ENCODE measurements around the gene ESPNL.
"Not testable (repeated sequence)": the region's sequence is repeated elsewhere in the genome, so short reads cannot be mapped to it uniquely, and the experiment has no call there.

The ESPNL gene

DNA sequence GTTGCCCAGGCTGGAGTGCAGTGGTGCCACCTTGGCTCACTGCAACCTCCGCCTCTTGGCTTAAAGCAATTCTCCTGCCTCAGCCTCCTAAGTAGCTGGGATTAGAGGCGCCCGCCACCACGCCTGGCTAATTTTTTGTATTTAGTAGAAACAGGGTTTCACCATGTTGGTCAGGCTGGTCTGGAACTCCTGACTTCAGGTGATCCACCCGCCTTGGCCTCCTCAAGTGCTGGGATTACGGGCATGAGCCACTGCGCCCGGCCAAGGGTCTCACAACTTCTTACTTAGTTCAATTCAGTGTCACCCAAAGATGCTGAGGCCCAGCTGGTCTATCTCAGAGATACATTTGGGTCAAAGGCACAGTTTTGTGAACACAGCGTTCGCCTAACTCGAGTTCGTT is 15.6 kb downstream of the ESPNL start:
- not testable (repeated sequence) for H3K14ac ChIP-seq (ENCODE audit: low read length in 2 of 2); H3K18ac ChIP-seq (ENCODE audit: low read depth in 1 of 2, low read length in 2 of 2); H2AK5ac ChIP-seq (ENCODE audit: low read length, severe bottlenecking); H2BK12ac ChIP-seq (ENCODE audit: low read length in 2 of 2); H3K4me2 ChIP-seq (ENCODE audit: low read length, poor library complexity, severe bottlenecking); H3K4me1 ChIP-seq (ENCODE audit: control insufficient read depth, insufficient read depth, low read depth, low read length); H2AFZ ChIP-seq (ENCODE audit: low read depth, low read length); H4K8ac ChIP-seq (ENCODE audit: low read length); H2BK15ac ChIP-seq (ENCODE audit: low read depth, poor library complexity, severe bottlenecking); H3K23ac ChIP-seq (ENCODE audit: low read length in 2 of 2); H3K9ac ChIP-seq (ENCODE audit: low read length); DNase-seq; H3K79me1 ChIP-seq (replicated peaks; ENCODE audit: low read length, poor library complexity, severe bottlenecking); H3K4ac ChIP-seq (ENCODE audit: low read depth in 1 of 2, low read length in 2 of 2); H3K36me3 ChIP-seq (ENCODE audit: control insufficient read depth in 1 of 2, insufficient read depth in 2 of 2, low read depth in 1 of 2, low read length in 2 of 2); H3K27ac ChIP-seq (ENCODE audit: low read length, poor library complexity, severe bottlenecking); H3K4me3 ChIP-seq (ENCODE audit: insufficient read depth in 1 of 2, low read depth in 1 of 2, low read length in 2 of 2); H4K91ac ChIP-seq (ENCODE audit: low read length); H2BK120ac ChIP-seq (ENCODE audit: low read depth, low read length); H2BK5ac ChIP-seq (ENCODE audit: low read depth, low read length, poor library complexity, severe bottlenecking)
- H3K9me3 ChIP-seq (ENCODE audit: control insufficient read depth, low read length) = peaks cover 38% of the 10 kb centered on the region
- 94% methylated on average over 12 of the region's 12 CpGs for WGBS
- H3K27me3 ChIP-seq (ENCODE audit: control insufficient read depth in 1 of 2, insufficient read depth in 1 of 2, low read length in 2 of 2) = peaks cover 39 to 42% of the 10 kb centered on the region in 2 experiments

DNA sequence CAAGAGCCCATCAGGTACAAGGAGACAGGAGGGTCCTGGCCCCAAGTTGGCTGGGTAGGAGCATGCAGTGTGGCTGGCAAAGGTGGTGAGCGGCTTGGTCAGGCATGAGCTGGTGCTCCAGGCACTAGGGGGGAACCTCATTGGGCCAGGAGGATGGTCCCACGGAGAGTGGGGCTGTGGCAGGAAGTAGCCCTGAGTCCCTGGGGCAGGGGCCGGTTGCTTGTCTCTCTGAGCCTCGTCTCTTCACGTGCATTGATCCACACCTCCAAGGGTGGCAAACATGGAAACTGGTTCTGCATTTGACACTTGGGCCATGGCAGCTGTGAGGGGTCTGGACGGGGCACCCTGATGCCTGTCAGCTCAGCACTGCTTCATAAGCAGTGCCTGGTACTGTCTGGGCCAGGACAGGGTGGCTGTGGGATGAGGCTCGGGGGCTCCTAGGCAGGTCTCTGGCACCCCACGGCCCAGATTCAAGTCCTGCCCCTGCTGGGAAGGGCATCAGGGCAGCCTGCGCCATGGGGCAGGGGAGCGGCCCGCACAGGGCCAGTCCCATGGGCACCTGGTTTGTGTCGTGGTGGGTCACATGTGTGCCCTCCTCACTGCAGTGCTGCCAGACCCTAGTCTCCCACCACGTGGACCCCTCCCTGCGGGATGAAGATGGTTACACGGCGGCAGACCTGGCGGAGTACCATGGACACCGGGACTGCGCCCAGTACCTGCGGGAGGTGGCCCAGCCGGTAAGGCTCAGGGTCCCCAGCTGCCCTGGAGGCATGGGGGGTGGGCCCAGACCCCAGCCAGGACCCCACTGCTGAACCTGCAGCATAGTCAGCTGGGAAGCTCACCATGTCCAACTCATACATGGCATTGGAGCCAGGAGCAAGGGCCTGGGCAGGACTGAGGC is 16.4 kb downstream of the ESPNL start:
- DNase-seq = no peak
- H2BK12ac ChIP-seq (ENCODE audit: low read length in 2 of 2) = no peak overlapping the region
- H2BK5ac ChIP-seq (ENCODE audit: low read depth, low read length, poor library complexity, severe bottlenecking) = no peak overlapping the region
- WGBS = 94% methylated on average over 21 of the region's 21 CpGs
- H3K27ac ChIP-seq (ENCODE audit: low read length, poor library complexity, severe bottlenecking) = no peak overlapping the region
- no peak overlapping the region for H2BK15ac ChIP-seq (ENCODE audit: low read depth, poor library complexity, severe bottlenecking)
- peaks cover 15% of the 10 kb centered on the region for H3K4me1 ChIP-seq (ENCODE audit: control insufficient read depth, insufficient read depth, low read depth, low read length)
- H3K23ac ChIP-seq (ENCODE audit: low read length in 2 of 2) = no peak overlapping the region
- peaks cover 33% of the 10 kb centered on the region for H3K9me3 ChIP-seq (ENCODE audit: control insufficient read depth, low read length)
- H3K14ac ChIP-seq (ENCODE audit: low read length in 2 of 2) = peak overlapping the region in 1 of 2 experiments; percentile 21
- no peak overlapping the region for H2BK120ac ChIP-seq (ENCODE audit: low read depth, low read length)
- peaks cover 46 to 49% of the 10 kb centered on the region in 2 experiments for H3K27me3 ChIP-seq (ENCODE audit: control insufficient read depth in 1 of 2, insufficient read depth in 1 of 2, low read length in 2 of 2)
- H4K91ac ChIP-seq (ENCODE audit: low read length) = no peak overlapping the region
- H3K9ac ChIP-seq (ENCODE audit: low read length) = no peak overlapping the region
- H3K4me2 ChIP-seq (ENCODE audit: low read length, poor library complexity, severe bottlenecking) = no peak overlapping the region
- no peak overlapping the region for H4K8ac ChIP-seq (ENCODE audit: low read length)
- H3K36me3 ChIP-seq (ENCODE audit: control insufficient read depth in 1 of 2, insufficient read depth in 2 of 2, low read depth in 1 of 2, low read length in 2 of 2) = peaks cover 0 to 5% of the 10 kb centered on the region in 2 experiments
- H2AK5ac ChIP-seq (ENCODE audit: low read length, severe bottlenecking) = no peak overlapping the region
- no peaks in the 10 kb centered on the region for H3K79me1 ChIP-seq (replicated peaks; ENCODE audit: low read length, poor library complexity, severe bottlenecking)
- H3K4ac ChIP-seq (ENCODE audit: low read depth in 1 of 2, low read length in 2 of 2) = no peak overlapping the region
- H3K18ac ChIP-seq (ENCODE audit: low read depth in 1 of 2, low read length in 2 of 2) = no peak overlapping the region
- H3K4me3 ChIP-seq (ENCODE audit: insufficient read depth in 1 of 2, low read depth in 1 of 2, low read length in 2 of 2) = no peak overlapping the region
- no peak overlapping the region for H2AFZ ChIP-seq (ENCODE audit: low read depth, low read length)

DNA sequence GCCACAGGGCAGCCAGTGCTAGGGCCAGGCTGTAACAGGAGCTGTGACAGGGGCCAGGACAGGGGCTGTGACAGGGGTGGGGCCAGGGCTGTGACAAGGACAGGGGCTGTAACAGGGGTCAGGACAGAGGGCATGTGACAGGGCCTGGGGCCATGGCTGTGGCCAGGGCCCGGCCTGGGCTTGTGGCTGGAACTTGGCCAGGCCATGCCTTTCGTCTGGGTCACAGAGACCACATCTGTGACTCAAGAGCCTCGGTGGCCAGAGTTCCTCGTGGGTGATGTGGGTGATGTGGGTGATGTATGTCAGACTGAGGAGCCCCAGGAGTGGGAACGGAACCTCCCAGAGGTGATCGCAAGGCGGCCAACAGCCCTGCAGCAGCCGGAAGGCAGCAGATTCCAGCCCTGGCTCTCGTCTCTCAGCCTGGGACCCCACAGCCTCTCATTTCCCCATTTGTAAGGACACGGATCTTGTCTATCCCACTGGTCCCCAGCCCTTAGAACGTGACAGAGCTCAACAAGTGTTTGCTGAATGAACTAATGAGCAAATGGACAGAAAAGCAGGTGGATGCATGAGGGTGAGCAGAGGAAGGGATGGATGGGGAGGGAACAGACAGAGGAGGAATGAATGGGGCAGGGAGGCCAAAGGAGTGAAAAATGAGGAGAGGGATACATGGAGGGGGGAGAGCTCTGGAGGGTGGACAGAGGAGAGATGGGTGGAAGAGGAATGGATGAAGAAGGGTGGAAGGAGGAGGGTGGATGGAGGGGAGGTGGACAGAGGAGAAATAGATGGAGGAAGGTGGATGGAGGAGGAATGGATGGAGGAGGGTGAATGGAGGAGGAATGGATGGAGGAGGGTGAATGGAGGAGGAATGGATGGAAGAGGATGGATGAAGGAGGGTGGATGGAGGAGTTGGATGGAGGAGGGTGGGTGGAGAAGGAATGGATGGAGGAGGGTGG is 17.3 kb downstream of the ESPNL start:
- no peak overlapping the region for H3K4ac ChIP-seq (ENCODE audit: low read depth in 1 of 2, low read length in 2 of 2)
- H3K23ac ChIP-seq (ENCODE audit: low read length in 2 of 2) = no peak overlapping the region
- peaks cover 15% of the 10 kb centered on the region for H3K4me1 ChIP-seq (ENCODE audit: control insufficient read depth, insufficient read depth, low read depth, low read length)
- no peak overlapping the region for H3K4me3 ChIP-seq (ENCODE audit: insufficient read depth in 1 of 2, low read depth in 1 of 2, low read length in 2 of 2)
- H4K8ac ChIP-seq (ENCODE audit: low read length) = no peak overlapping the region
- H2BK12ac ChIP-seq (ENCODE audit: low read length in 2 of 2) = no peak overlapping the region
- no peak overlapping the region for H2AK5ac ChIP-seq (ENCODE audit: low read length, severe bottlenecking)
- peaks cover 51 to 57% of the 10 kb centered on the region in 2 experiments for H3K27me3 ChIP-seq (ENCODE audit: control insufficient read depth in 1 of 2, insufficient read depth in 1 of 2, low read length in 2 of 2)
- H3K9me3 ChIP-seq (ENCODE audit: control insufficient read depth, low read length) = peaks cover 24% of the 10 kb centered on the region
- no peak overlapping the region for H2BK5ac ChIP-seq (ENCODE audit: low read depth, low read length, poor library complexity, severe bottlenecking)
- H2BK120ac ChIP-seq (ENCODE audit: low read depth, low read length) = no peak overlapping the region
- no peak overlapping the region for H3K9ac ChIP-seq (ENCODE audit: low read length)
- peak overlapping the region in 1 of 2 experiments; percentile 21 for H3K14ac ChIP-seq (ENCODE audit: low read length in 2 of 2)
- no peak overlapping the region for H2AFZ ChIP-seq (ENCODE audit: low read depth, low read length)
- WGBS = 71% methylated on average over 10 of the region's 11 CpGs
- no peak overlapping the region for H3K27ac ChIP-seq (ENCODE audit: low read length, poor library complexity, severe bottlenecking)
- H3K79me1 ChIP-seq (replicated peaks; ENCODE audit: low read length, poor library complexity, severe bottlenecking) = no peaks in the 10 kb centered on the region
- H2BK15ac ChIP-seq (ENCODE audit: low read depth, poor library complexity, severe bottlenecking) = no peak overlapping the region
- no peak overlapping the region for H4K91ac ChIP-seq (ENCODE audit: low read length)
- no peak overlapping the region for H3K4me2 ChIP-seq (ENCODE audit: low read length, poor library complexity, severe bottlenecking)
- H3K36me3 ChIP-seq (ENCODE audit: control insufficient read depth in 1 of 2, insufficient read depth in 2 of 2, low read depth in 1 of 2, low read length in 2 of 2) = peaks cover 0 to 5% of the 10 kb centered on the region in 2 experiments
- DNase-seq = peak; percentile 31
- no peak overlapping the region for H3K18ac ChIP-seq (ENCODE audit: low read depth in 1 of 2, low read length in 2 of 2)
